Measurements from ENCODE around the gene AEBP1.

AEBP1 gene

DNA sequence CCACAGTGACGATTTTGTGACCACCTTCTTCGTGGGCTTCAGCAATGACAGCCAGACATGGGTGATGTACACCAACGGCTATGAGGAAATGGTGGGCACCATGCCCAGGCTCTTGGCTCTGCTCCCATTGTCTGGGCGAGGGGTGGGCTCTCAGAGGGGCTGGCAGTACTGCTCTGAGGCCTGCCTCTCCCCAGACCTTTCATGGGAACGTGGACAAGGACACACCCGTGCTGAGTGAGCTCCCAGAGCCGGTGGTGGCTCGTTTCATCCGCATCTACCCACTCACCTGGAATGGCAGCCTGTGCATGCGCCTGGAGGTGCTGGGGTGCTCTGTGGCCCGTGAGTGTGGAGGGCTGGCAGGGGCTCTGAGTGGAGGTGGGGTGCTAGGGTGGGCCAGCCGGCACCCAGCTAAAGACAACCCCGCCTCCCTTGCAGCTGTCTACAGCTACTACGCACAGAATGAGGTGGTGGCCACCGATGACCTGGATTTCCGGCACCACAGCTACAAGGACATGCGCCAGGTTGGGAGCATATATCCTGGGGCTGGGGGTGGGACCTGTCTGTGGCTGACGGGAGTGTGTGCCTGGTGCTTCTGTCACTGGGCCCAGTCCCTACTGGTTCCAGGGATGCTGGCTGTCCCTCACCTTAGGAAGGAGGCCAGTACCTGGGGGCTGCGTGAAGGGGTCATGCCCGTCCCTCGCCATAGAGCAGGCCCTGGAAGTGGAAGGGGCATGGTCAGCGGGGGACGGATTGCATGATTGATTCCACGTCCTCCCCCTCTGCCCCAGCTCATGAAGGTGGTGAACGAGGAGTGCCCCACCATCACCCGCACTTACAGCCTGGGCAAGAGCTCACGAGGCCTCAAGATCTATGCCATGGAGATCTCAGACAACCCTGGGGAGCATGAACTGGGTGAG is 6.8 kb downstream of the AEBP1 start:
- peaks cover 49% of the 10 kb centered on the region for H3K4me1 ChIP-seq (ENCODE audit: insufficient read depth, low read length)
- TF ChIP-seq EZH2 (IDR thresholded peaks at IDR 0.05; ENCODE audit: borderline replicate concordance, low read depth, low read length, severe bottlenecking): no peak
- TF ChIP-seq, protein P1, sequence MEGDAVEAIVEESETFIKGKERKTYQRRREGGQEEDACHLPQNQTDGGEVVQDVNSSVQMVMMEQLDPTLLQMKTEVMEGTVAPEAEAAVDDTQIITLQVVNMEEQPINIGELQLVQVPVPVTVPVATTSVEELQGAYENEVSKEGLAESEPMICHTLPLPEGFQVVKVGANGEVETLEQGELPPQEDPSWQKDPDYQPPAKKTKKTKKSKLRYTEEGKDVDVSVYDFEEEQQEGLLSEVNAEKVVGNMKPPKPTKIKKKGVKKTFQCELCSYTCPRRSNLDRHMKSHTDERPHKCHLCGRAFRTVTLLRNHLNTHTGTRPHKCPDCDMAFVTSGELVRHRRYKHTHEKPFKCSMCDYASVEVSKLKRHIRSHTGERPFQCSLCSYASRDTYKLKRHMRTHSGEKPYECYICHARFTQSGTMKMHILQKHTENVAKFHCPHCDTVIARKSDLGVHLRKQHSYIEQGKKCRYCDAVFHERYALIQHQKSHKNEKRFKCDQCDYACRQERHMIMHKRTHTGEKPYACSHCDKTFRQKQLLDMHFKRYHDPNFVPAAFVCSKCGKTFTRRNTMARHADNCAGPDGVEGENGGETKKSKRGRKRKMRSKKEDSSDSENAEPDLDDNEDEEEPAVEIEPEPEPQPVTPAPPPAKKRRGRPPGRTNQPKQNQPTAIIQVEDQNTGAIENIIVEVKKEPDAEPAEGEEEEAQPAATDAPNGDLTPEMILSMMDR (IDR thresholded peaks at IDR 0.05; ENCODE audit: borderline replicate concordance, extremely low read depth, low read length, poor library complexity, severe bottlenecking): no peak
- H3K27me3 ChIP-seq (ENCODE audit: insufficient read depth, low read length, poor library complexity): no peaks in the 10 kb centered on the region
- H2AFZ ChIP-seq (ENCODE audit: low read depth, low read length): no peak overlapping the region
- ATAC-seq (ENCODE audit: insufficient read depth, low read depth): no peak
- no peak overlapping the region for H3K9ac ChIP-seq (ENCODE audit: low read depth, low read length)
- no peaks in the 10 kb centered on the region for H3K9me3 ChIP-seq (ENCODE audit: insufficient read depth, low read length, severe bottlenecking)
- peaks cover 69% of the 10 kb centered on the region for H3K79me2 ChIP-seq (ENCODE audit: insufficient read depth, low read length)
- H3K4me3 ChIP-seq (ENCODE audit: low read depth in 1 of 2, low read length in 2 of 2): no peak overlapping the region
- H4K20me1 ChIP-seq (ENCODE audit: insufficient read depth, low read length): peaks cover 99% of the 10 kb centered on the region
- H3K27ac ChIP-seq (ENCODE audit: low read length): peak overlapping the region; percentile 32; the same call in 1 of the 2 replicates
- DNase-seq: no peak
- peak overlapping the region; percentile 15; the same call in 1 of the 2 replicates for H3K4me2 ChIP-seq (ENCODE audit: insufficient read depth, low read length)
- peaks cover 99% of the 10 kb centered on the region for H3K36me3 ChIP-seq (ENCODE audit: insufficient read depth, low read length)

DNA sequence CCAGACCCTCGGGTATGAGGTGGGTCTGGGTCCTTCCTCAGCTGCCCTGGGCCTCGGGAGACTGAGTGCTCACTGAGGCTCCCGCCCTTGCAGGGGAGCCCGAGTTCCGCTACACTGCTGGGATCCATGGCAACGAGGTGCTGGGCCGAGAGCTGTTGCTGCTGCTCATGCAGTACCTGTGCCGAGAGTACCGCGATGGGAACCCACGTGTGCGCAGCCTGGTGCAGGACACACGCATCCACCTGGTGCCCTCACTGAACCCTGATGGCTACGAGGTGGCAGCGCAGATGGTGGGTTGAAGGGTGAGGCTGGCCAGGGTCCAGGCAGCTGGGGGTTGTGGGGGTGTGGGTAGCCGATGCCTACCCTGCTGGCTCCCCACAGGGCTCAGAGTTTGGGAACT is 7.6 kb downstream of the AEBP1 start:
- no peak for ATAC-seq (ENCODE audit: insufficient read depth, low read depth)
- TF ChIP-seq EZH2 (IDR thresholded peaks at IDR 0.05; ENCODE audit: borderline replicate concordance, low read depth, low read length, severe bottlenecking): no peak
- TF ChIP-seq, protein P1 (IDR thresholded peaks at IDR 0.05; ENCODE audit: borderline replicate concordance, extremely low read depth, low read length, poor library complexity, severe bottlenecking): no peak

DNA sequence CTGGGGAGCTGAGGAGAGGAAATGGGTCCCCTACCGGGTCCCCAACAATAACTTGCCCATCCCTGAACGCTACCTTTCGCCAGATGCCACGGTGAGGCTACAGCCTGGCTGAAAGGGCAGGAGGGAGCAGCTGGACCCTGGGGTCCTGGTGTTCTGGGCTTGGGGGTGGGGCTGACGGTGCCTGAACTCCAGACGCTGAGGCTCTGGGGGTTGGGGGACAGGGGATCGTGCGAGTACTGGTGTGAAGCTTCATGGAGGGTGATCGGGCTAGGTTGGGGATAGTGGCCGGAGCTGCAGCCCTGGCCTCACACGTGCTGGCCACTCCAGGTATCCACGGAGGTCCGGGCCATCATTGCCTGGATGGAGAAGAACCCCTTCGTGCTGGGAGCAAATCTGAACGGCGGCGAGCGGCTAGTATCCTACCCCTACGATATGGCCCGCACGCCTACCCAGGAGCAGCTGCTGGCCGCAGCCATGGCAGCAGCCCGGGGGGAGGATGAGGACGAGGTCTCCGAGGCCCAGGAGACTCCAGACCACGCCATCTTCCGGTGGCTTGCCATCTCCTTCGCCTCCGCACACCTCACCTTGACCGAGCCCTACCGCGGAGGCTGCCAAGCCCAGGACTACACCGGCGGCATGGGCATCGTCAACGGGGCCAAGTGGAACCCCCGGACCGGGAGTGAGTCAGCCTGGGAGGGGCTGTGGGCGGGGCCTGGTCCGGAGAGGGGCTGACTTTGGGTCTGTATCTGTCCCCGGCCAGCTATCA is 8.3 kb downstream of the AEBP1 start:
- no peak for TF ChIP-seq EZH2 (IDR thresholded peaks at IDR 0.05; ENCODE audit: borderline replicate concordance, low read depth, low read length, severe bottlenecking)
- TF ChIP-seq, protein P1 (IDR thresholded peaks at IDR 0.05; ENCODE audit: borderline replicate concordance, extremely low read depth, low read length, poor library complexity, severe bottlenecking): no peak
- H2AFZ ChIP-seq (ENCODE audit: low read depth, low read length): no peak overlapping the region
- no peaks in the 10 kb centered on the region for H3K27me3 ChIP-seq (ENCODE audit: insufficient read depth, low read length, poor library complexity)
- peaks cover 60% of the 10 kb centered on the region for H3K79me2 ChIP-seq (ENCODE audit: insufficient read depth, low read length)
- DNase-seq (peak; percentile 6), ATAC-seq (ENCODE audit: insufficient read depth, low read depth) (no peak)
- H3K9me3 ChIP-seq (ENCODE audit: insufficient read depth, low read length, severe bottlenecking): no peaks in the 10 kb centered on the region
- H3K27ac ChIP-seq (ENCODE audit: low read length): no peak overlapping the region
- no peak overlapping the region for H3K9ac ChIP-seq (ENCODE audit: low read depth, low read length)
- no peak overlapping the region for H3K4me2 ChIP-seq (ENCODE audit: insufficient read depth, low read length)
- peaks cover 99% of the 10 kb centered on the region for H3K36me3 ChIP-seq (ENCODE audit: insufficient read depth, low read length)
- H3K4me3 ChIP-seq (ENCODE audit: low read depth in 1 of 2, low read length in 2 of 2): no peak overlapping the region
- peaks cover 34% of the 10 kb centered on the region for H3K4me1 ChIP-seq (ENCODE audit: insufficient read depth, low read length)
- peaks cover 96% of the 10 kb centered on the region for H4K20me1 ChIP-seq (ENCODE audit: insufficient read depth, low read length)

More for the DNA sequence above, 7.6 kb downstream of the AEBP1 start:
- peaks cover 99% of the 10 kb centered on the region for H4K20me1 ChIP-seq (ENCODE audit: insufficient read depth, low read length)
- H3K36me3 ChIP-seq (ENCODE audit: insufficient read depth, low read length): peaks cover 99% of the 10 kb centered on the region
- H3K27ac ChIP-seq (ENCODE audit: low read length): no peak overlapping the region
- no peak overlapping the region for H3K9ac ChIP-seq (ENCODE audit: low read depth, low read length)
- H3K4me3 ChIP-seq (ENCODE audit: low read depth in 1 of 2, low read length in 2 of 2): no peak overlapping the region
- peak; percentile 6 for DNase-seq
- peaks cover 62% of the 10 kb centered on the region for H3K79me2 ChIP-seq (ENCODE audit: insufficient read depth, low read length)
- H3K27me3 ChIP-seq (ENCODE audit: insufficient read depth, low read length, poor library complexity): no peaks in the 10 kb centered on the region
- H3K4me1 ChIP-seq (ENCODE audit: insufficient read depth, low read length): peaks cover 41% of the 10 kb centered on the region
- H2AFZ ChIP-seq (ENCODE audit: low read depth, low read length): no peak overlapping the region
- no peaks in the 10 kb centered on the region for H3K9me3 ChIP-seq (ENCODE audit: insufficient read depth, low read length, severe bottlenecking)
- no peak overlapping the region for H3K4me2 ChIP-seq (ENCODE audit: insufficient read depth, low read length)

All from DND-41 (cell line).